ENCODE results near the gene TIAM2. TPM values are rescaled to one million over a fixed set of nuclear protein-coding genes. Genes with fewer than 3 reads are reported as not detected.

TIAM2 gene
- total and polyA plus RNA-seq, 9 of the 15 experiments (the other 6 are each of a cell fraction or from before 2014, with no cell fraction given), result 0.73 to 6.5 (median 4.3) TPM

GRCh38 chr6:155085582-155086257 lies 90.6 kb downstream of the TIAM2 start (continued):
- no peak for TF ChIP-seq FOXP4 (CRISPR knock-in tag; IDR thresholded peaks at IDR 0.05; ENCODE audit: borderline replicate concordance)
- peak; percentile 13; the same call in 1 of the 2 replicates for TF ChIP-seq FOXJ2 (tag; IDR thresholded peaks at IDR 0.05)
- peak; percentile 82 for TF ChIP-seq TAL1 (IDR thresholded peaks at IDR 0.05)
- peak; percentile 69; the same call in 1 of the 2 replicates for TF ChIP-seq POLR2AphosphoS5 (IDR thresholded peaks at IDR 0.05; ENCODE audit: control insufficient read depth, insufficient read depth, low read depth, low read length)
- TF ChIP-seq ZFX (CRISPR knock-in tag; IDR thresholded peaks at IDR 0.05), result no peak
- peak; percentile 52; the same call in 1 of the 2 replicates for TF ChIP-seq ZKSCAN8 (CRISPR knock-in tag; IDR thresholded peaks at IDR 0.05)
- peak; percentile 52 to 57; a peak in 2 of 4 replicates for TF ChIP-seq TRIM24 (IDR thresholded peaks at IDR 0.05)
- TF ChIP-seq ZNF589 (CRISPR knock-in tag; IDR thresholded peaks at IDR 0.05; ENCODE audit: low read depth), result no peak
- no peak for TF ChIP-seq TSC22D4 (tag; IDR thresholded peaks at IDR 0.05)
- TF ChIP-seq JUND (IDR thresholded peaks at IDR 0.05; ENCODE audit: borderline replicate concordance, low read depth, low read length), result peak; percentile 88
- peak; percentile 80; the same call in 2 of the 3 replicates for TF ChIP-seq JUND (tag; IDR thresholded peaks at IDR 0.05; ENCODE audit: borderline replicate concordance, low read depth, low read length)
- TF ChIP-seq RAD51 (IDR thresholded peaks at IDR 0.05; ENCODE audit: borderline replicate concordance, low read depth), result no peak
- peak; percentile 40 for TF ChIP-seq NFIC (IDR thresholded peaks at IDR 0.05)
- no peak for TF ChIP-seq MECOM (CRISPR knock-in tag; IDR thresholded peaks at IDR 0.05)
- TF ChIP-seq MAX (CRISPR knock-in tag; IDR thresholded peaks at IDR 0.05), result peak; percentile 71
- peak; percentile 92 for TF ChIP-seq PKNOX1 (IDR thresholded peaks at IDR 0.05)
- peak; percentile 79 for TF ChIP-seq EP300 (IDR thresholded peaks at IDR 0.05; ENCODE audit: low read length)
- TF ChIP-seq TCF3 (CRISPR knock-in tag; IDR thresholded peaks at IDR 0.05), result peak; percentile 86
- peak; percentile 67 for TF ChIP-seq PML (IDR thresholded peaks at IDR 0.05; ENCODE audit: low read length)
- TF ChIP-seq KLF16 (IDR thresholded peaks at IDR 0.05), result peak; percentile 51; the same call in 1 of the 2 replicates
- TF ChIP-seq SMARCA4 (IDR thresholded peaks at IDR 0.05), result peak; percentile 89
- TF ChIP-seq FOXP1 (CRISPR knock-in tag; IDR thresholded peaks at IDR 0.05), result no peak
- TF ChIP-seq MYC (IDR thresholded peaks at IDR 0.05; ENCODE audit: low read depth, low read length), result peak; percentile 80
- no peak for TF ChIP-seq MYC (CRISPR knock-in tag; IDR thresholded peaks at IDR 0.05; ENCODE audit: borderline replicate concordance, low read depth)
- TF ChIP-seq L3MBTL2 (IDR thresholded peaks at IDR 0.05), result peak; percentile 71; the same call in 1 of the 2 replicates
- TF ChIP-seq FOXA3 (CRISPR knock-in tag; conservative IDR thresholded peaks at IDR 0.05 in 1 of 2, IDR thresholded peaks at IDR 0.05 in 1 of 2), result peak in 1 of 2 experiments; percentile 57; a peak in 1 of 4 replicates
- peak in 1 of 2 experiments; percentile 51; a peak in 1 of 4 replicates for TF ChIP-seq HDAC1 (IDR thresholded peaks at IDR 0.05)
- TF ChIP-seq MTA2 (IDR thresholded peaks at IDR 0.05; ENCODE audit: low read depth), result peak; percentile 67

All from K562 (cell line).